Activated gamma-delta T cell treated with anti-CD3 and anti-CD28 coated beads, Interleukin-2, amount 50 U/mL, for 16 hours (primary cell): ENCODE data around the gene DNAJC22.
"Not testable (repeated sequence)": the region's sequence is repeated elsewhere in the genome, so short reads cannot be mapped to it uniquely, and the experiment has no call there.

Source experiments
- DNase-seq: peaks from one replicate; pipeline ENCODE4 v3.0.0-alpha.2; 2020; ENCODE audit warnings: low read depth

The DNAJC22 gene

DNA sequence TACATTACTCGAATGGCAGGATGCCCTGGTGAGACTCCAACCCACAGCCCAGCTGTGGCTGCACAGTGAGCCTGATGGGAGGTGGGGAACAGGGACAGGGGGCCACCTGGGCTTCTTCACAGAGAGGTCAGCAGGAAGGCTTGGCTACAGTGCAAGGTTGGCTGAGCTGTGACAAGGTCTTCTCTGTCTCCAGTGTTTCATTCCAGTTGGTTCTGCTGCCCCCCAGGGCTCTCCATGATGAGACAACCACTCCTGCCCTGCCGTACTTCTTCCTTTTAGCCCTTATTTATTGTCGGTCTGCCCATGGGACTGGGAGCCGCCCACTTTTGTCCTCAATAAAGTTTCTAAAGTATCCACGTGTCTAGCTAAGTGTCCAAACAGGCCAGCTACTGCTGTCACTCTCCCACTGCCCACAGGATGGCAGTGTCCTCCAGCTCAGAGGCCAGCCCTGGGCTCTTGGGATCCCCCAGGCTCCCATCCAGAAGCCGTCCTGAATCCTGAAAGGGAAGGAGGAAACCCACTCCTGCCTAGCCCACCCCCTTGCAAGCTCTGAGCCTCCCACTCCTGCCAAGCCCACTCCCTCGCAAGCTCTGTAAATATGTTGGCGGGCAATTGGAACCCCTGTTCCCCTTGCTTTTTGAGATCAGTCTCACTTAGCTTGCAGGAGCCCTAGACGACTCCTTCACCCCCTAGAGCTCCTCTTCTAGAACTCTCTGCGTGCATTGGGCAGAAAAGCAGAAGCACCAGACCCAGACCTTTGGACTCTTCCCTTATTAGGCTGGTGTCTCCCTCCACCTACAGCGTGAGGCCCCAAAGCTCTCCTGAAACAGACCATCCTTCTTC, 15.1 kb upstream of the DNAJC22 start:
- no peak for DNase-seq

- DNase-seq, result no peak
These were observed 14.2 kb upstream of the DNAJC22 start for GRCh38 chr12:49332441-49332861.

GRCh38 chr12:49332891-49333371, 13.8 kb upstream of the DNAJC22 start:
- DNase-seq, result no peak

DNA sequence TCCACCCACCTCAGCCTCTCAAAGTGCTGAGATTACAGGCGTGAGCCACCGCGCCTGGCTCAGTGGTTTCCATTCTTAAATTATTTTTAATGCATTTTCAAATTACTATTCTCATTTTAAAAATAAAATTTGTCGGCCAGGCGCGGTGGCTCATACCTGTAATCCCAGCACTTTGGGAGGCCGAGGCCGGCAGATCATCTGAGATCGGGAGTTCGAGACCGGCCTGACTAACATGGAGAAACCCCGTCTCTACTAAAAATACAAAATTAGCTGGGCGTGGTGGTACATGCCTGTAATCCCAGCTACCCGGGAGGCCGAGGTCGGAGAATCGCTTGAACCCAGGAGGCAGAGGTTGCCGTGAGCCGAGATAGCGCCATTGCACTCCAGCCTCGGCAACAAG, 12.9 kb upstream of the DNAJC22 start:
- not testable (repeated sequence) for DNase-seq

DNA sequence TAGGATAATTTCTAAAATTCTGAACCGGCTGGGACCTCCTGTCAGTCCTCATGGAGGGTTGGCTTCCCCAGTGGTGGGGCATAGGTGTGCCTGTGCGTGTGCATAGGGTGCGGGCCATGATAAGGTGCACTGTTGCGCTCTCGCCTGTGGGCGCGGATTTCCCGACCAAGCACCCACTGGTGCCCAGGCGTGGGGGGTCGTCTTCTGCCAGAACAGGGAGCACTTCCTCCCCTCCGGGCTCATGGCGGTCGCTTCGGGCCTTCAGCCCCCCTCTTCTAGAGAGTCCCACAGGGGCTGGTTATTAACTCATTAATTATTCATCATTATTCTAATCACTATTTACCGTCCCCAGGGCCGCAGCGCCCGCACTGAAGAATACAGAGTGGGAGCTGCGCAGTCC, 12.5 kb upstream of the DNAJC22 start:
- DNase-seq, result no peak

GRCh38 chr12:49334681-49335080, 12.0 kb upstream of the DNAJC22 start:
- DNase-seq, result no peak

DNA sequence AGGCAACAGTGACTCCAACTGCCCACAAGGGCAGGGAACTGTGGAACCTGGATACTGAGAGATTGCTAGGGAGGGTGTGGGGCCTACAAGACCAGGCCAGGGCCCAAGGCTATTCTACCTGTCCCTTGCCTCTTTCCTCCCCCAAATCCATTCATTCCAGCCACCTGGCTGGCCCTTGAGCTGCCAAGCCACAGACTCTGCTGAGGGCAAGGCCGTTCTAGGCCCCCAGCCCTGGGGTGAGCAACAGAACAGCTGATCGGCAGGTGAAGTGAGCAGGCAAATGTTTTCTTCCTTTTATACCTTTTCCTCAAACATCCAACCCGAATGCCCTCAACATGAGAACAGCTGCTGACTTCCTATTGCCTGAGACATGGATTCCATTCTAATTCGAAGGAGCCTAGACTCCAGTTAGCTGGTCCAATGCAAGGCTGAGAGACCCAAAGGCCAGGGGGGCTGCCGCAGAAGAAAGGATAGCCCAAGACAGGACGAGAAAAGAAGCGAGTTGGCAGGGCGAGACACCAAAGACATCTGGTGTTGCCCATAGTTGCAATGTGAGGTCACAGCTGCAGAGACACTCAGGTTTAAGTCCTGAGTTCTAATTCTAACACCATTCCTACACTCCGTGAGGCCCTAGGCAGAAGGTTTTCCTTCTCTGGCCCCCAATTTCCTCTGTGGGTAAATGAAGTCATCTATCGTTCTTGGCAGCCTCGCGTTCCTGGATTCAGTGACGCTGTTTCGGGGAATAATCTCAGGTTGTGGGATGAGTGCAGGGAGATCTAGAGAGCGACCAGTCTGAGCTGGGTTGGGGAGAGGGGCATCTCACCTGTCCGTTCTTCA, 11.4 kb upstream of the DNAJC22 start:
- DNase-seq, result no peak

- DNase-seq, result no peak
These were observed 10.6 kb upstream of the DNAJC22 start for GRCh38 chr12:49335955-49336644.

DNA sequence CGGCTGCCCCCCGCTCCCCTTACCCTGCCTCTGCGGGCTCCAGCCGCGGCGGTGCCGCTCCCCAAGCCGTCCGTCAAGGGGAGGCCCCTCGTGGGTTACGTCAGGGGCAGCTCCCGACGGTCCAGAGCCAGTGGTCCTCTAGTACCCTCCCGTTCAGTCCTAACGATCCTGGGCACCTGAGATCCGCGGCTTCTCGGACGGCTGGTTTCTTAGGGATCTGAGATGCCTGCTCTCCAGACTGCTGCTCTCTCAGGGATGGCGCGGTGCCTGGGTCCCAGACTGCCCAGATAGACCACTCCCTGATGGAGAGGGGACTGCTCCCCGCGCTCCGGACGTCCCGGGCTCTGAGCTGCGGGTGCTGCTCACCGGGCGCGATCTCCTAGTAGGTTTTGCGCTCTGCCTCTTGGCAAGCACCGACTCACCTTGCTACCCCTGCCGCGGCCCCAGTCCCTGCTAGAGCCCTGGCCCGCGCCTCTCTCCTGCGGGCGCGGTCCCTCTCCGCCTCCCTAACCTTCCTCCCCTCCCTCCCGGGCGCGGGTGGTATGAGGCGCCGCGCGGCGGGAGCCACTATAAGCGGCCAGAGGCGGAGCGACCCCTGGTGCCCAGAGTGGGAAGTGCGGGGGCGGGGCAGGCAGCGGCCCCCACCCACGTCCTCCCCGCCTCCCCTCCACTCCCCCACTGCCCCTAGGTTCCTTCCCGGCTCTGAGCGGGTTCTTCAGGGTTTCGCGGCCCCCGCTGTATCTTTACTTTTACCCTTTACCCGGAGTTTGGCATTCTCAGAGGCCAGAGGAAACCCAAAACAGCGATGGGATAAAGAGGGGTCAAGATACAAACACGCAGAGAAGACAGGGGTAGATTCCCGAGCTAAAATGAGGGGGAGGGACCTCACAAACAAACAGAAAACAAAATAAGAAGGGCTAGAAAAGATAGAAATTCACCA, 9.8 kb upstream of the DNAJC22 start, which contains the start of gene C1QL4:
C1QL4 (minus strand) TSS at position 544 of the 940 bp plus-strand sequence. CDS start 711 bp downstream, outside the sequence.
- peak; percentile 87 for DNase-seq

DNA sequence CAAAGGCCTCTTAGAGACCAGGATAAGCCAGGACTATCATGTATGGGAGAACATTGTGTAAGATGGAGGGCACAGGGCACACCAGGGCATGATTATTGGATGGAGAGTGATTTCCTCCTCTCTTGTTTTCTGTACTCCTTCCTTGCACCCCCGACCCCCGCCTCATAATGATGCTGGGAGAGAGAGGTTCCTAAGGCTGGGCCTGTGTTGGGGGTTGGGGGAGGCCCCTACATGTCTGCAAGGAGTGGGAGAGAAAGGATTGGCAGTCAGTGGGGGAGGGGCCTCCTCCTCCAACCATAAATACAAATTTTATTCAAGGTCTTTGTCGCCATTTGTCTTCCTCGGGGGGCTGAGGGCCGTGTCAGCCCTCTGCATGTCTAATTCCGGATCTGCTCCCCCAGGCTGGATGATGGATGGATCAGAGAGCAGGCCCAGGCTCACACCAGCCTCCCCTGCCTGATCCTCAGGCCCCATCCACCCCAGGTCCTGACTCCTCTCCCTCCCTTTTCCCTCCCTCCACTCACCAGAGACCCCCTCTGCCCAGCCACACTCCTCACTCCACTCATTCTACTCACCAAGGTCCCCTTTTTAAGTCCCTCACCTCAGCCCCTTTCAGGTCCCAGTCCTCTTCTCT, 7.7 kb upstream of the DNAJC22 start:
- DNase-seq, result no peak

DNA sequence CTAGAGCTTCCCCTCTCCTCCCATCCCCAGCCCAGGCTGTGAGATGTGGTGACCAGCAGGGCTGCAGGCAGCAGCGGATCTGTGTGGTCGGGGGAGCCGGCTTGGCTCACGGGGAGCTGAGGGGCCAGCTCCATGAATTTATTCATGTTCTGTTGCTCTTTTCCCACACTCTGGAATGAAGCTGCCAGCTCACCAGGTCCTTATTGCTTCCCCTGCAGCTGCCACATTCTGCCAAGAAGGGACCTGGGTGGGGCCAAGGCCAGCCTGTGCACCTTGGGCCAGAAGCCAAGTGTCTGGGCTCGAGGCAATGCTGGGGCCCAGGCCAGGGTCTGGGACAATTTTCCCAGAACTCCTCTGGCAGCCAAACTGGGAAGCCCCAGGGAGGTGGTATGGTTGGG, 7.2 kb upstream of the DNAJC22 start:
- DNase-seq, result no peak

GRCh38 chr12:49340095-49340870, 6.4 kb upstream of the DNAJC22 start:
- DNase-seq, result no peak

DNA sequence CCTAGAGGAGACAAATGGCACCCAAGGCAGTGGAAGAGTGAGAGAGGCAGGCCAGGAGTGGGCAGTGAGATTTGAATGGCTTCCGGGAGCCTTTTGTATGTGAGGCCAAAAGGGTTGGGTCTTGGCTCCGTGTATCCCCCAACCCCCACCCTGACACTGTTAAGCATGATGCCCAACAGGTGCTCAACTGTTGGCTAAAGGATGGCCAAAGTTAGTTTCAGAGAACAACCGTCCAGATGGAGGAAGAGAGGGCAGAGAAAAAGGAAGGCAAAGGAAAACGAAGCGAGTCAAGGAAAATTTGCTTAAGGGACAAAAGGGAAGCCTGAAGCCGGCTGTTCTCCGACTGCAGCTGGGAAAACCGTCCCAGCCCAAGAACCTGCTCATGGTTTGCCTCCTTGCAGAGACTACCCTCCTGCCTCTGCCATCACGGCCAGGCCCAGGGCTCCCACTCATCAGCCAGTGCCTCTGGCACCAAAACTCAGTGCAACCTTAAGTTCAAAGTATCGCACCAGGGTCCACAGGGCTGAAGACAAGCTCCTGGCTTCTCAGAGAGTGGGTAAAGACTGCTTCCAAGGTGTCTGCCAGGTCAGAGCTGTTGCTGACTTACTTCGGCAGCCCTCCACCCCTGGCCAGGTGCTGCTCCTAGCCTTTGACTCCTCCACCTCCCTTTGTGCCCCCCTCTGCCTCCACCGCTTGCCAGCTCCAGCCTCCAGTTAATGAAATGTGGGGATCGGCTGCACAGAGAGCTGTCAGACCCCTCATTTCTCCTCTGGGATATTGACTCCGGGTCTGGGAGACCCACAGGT, 5.5 kb upstream of the DNAJC22 start:
- no peak for DNase-seq

- DNase-seq, result no peak
These were observed 5.0 kb upstream of the DNAJC22 start for GRCh38 chr12:49341777-49342065.

DNA sequence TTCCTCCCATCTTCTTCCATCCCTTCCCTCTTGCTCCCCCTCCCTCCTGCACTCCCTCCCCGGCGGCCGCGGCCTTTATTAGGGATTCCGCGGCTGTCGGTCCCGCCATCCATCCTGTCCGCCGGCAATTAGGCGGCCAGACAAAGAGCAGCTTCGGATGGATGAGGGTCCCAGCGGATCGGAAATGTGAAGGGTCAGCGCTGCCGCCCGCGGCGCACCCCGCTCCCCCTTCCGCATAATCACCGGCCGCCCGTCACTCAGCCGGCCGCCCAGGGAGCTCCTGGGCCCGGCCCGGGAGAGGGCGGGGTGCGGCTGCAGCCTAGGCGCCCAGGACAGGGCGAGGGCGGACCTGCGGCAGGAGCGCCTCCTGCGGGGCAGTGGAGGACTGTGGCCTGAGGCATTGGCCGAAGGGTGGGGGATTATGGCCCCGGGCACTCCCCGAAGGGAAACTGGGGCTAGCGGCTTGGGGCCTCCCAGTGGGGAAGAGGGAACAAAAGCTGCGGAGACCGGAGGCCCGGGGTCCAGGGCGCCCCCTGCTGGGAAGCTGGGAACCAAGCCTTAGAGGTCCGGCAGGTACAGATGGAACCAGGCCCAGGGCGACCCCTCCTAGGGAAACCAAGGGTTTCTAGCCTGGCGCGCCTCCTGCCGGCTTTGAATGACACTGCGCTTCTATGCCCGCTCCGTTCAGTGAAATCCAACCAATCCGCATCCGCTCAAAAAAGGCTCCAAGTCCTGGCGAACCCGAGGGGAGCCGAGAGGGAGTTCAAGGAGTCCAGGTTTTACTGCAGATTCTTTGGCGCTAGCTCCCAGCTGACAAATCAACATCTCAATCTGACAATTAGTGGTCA, 4.4 kb upstream of the DNAJC22 start:
- peak; percentile 60 for DNase-seq

- DNase-seq, result no peak
These were observed 3.6 kb upstream of the DNAJC22 start for GRCh38 chr12:49342914-49343731.

- no peak for DNase-seq
These were observed 2.1 kb upstream of the DNAJC22 start for GRCh38 chr12:49344486-49345050.
